A673 (cell line): ENCODE results near the gene REEP6. TPM values are rescaled to one million over a fixed set of nuclear protein-coding genes. Genes with fewer than 3 reads are reported as not detected.

ENCODE experiments used
- BruUV-seq: library from RNA; stranded (reverse); fragments of 400-500 nt; replicated peaks from 2 replicates; lab custom pipeline; 2021; lab: Mats Ljungman, UMichigan
- CTCF ChIA-PET: fragments of 300-600 bp; sonication (Branson Sonifier 250); formaldehyde crosslinking; loops from one replicate; lab custom pipeline; 2022; ENCODE audit warnings: antibody characterized with exemption; lab: Charles Lee
- POLR2A ChIA-PET: fragments of 300-600 bp; sonication (Branson Sonifier 250); formaldehyde crosslinking; loops from one replicate; lab custom pipeline; 2022; ENCODE audit warnings: antibody characterized with exemption; ENCODE audit not compliant: low non-redundant PET; lab: Charles Lee
- DNase-seq: peaks from one replicate; pipeline ENCODE4 v3.0.0-alpha.2; 2015; ENCODE audit warnings: low spot score
- H3K27ac ChIP-seq: fragments of 200-600 bp; sonication (generic); 2 replicates; pipeline ENCODE4 v1.5.1; 2016; ENCODE audit warnings: mixed run types, low read depth, mild to moderate bottlenecking, mixed read lengths, antibody characterized with exemption, low read length; ENCODE audit not compliant: poor library complexity, severe bottlenecking
- H3K27me3 ChIP-seq: fragments of 200-600 bp; sonication (generic); replicated peaks from 2 replicates; pipeline ENCODE4 v1.6.1; 2017; ENCODE audit warnings: mixed run types, low read depth, mild to moderate bottlenecking, mixed read lengths, antibody characterized with exemption, low read length; ENCODE audit not compliant: insufficient read depth, poor library complexity
- H3K36me3 ChIP-seq: fragments of 200-600 bp; sonication (generic); 2 replicates; pipeline ENCODE4 v1.6.1; 2016; ENCODE audit warnings: mixed run types, mild to moderate bottlenecking, mixed read lengths, antibody characterized with exemption, low read length; ENCODE audit not compliant: insufficient read depth, poor library complexity, severe bottlenecking
- H3K4me1 ChIP-seq: fragments of 200-600 bp; sonication (generic); 2 replicates; pipeline ENCODE4 v1.6.1; 2017; ENCODE audit warnings: mixed run types, mild to moderate bottlenecking, mixed read lengths, antibody characterized with exemption, low read length; ENCODE audit not compliant: insufficient read depth, poor library complexity, severe bottlenecking
- H3K4me3 ChIP-seq: fragments of 200-600 bp; sonication (generic); 2 replicates; pipeline ENCODE4 v1.5.1; 2016; ENCODE audit warnings: low read depth, mixed run types, mild to moderate bottlenecking, mixed read lengths, low read length; ENCODE audit not compliant: poor library complexity, severe bottlenecking
- H3K9me3 ChIP-seq: fragments of 200-600 bp; sonication (generic); 2 replicates; pipeline ENCODE4 v1.6.1; 2016; ENCODE audit warnings: mixed run types, low read depth, mild to moderate bottlenecking, mixed read lengths, antibody characterized with exemption, low read length; ENCODE audit not compliant: poor library complexity, severe bottlenecking
- CTCF ChIP-seq: fragments of 300-800, 200-600 bp; sonication (generic); conservative IDR thresholded peaks from 2 replicates; pipeline ENCODE4 v1.5.1; 2017; ENCODE audit warnings: low read depth, mild to moderate bottlenecking, antibody characterized with exemption, low read length, moderate library complexity, mixed read lengths
- EZH2 ChIP-seq: fragments of 200-600 bp; sonication (generic); IDR thresholded peaks from 2 replicates; pipeline ENCODE4 v1.6.1; 2017; ENCODE audit warnings: borderline replicate concordance, low read depth, mild to moderate bottlenecking, mixed read lengths, antibody characterized with exemption, low read length; ENCODE audit not compliant: poor library complexity, severe bottlenecking
- intact Hi-C: fragments of 100-400 bp; cut with micrococcal nuclease; formaldehyde crosslinking; loops from one replicate; pipeline ENCODE4 v1.10.0; 2022; ENCODE audit not compliant: unreplicated experiment
- total RNA-seq: library from RNA; stranded (reverse); gene quantifications from 2 replicates; pipeline ENCODE4 v1.2.3, GENCODE V29; 2021

The REEP6 gene
- total RNA-seq, 1 experiment from 2014 or later, result 4.7 TPM

DNA sequence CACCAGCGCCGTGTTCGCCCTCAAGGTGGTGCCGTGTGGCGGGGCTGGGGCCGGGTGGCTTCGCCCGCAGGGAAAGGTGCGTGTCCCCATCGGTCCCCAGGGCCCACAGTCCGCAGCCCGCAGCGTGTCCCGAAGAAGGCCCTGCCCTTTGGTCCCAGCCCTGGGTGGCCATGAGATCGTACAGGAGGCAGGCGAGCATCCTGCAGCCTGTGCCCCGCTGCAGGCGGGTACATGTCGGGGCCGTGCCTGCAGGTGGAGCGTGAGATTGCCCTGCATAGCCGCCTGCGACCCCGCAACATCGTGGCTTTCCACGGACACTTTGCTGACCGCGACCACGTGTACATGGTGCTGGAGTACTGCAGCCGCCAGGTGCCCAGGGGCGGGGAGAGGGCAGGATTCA is 34.4 kb downstream of the REEP6 start:
- CTCF ChIA-PET, result interaction anchor here (0.5 kb wide), 1 partner anchor 1056 kb away, joined by 5 read pairs; no protein-coding TSS in a partner anchor

DNA sequence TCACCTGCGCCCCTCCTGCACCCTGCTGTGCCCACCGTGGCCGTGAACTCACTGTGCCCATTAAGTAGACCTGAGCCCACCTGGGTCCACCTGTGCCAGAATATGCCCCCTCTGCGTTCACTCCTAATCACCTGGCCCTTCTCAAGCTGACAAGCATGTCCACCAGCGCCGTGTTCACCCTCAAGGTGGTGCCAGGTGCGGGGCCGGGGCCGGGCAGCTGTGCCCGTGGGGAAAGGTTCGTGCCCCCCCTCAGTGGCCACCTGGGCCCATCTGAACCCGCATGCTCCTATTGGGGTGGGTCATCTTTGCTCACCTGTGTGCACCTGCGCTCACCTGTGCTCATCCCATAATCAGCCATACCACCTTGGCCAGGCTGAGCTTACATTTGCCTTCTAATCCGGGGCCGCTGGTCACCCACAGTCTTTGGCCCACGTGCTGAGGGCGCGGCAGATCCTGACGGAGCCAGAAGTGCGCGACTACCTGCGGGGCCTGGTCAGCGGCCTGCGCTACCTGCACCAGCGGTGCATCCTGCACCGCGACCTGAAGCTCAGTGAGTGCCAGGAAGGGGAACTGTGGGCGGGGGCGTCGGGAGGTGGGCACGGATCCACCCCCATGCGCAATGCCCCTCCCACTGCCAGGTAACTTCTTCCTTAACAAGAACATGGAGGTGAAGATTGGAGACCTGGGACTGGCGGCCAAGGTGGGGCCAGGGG is 35.2 kb downstream of the REEP6 start:
- POLR2A ChIA-PET, result no interaction called here
- intact Hi-C loops, result no loop called here
- Histone ChIP-seq H3K27me3 (peaks cover 28% of the 10 kb centered on the region), H3K4me1 (peaks cover 4% of the 10 kb centered on the region), H3K9me3 (no peaks in the 10 kb centered on the region), H3K4me3 (no peak overlapping the region), H3K27ac (no peak overlapping the region), H3K36me3 (no peaks in the 10 kb centered on the region)
- DNase-seq, result no peak
- CTCF ChIA-PET, result interaction anchor here (0.5 kb wide), 1 partner anchor 1055 kb away, joined by 5 read pairs; no protein-coding TSS in a partner anchor
- no TSS peak for BruUV-seq
- TF ChIP-seq CTCF, result no peak
- no peak for TF ChIP-seq EZH2

More for the DNA sequence above, 34.4 kb downstream of the REEP6 start:
- no peak for DNase-seq
- Histone ChIP-seq H3K36me3 (no peaks in the 10 kb centered on the region), H3K4me3 (no peak overlapping the region), H3K27me3 (peaks cover 28% of the 10 kb centered on the region), H3K4me1 (peaks cover 4% of the 10 kb centered on the region), H3K27ac (no peak overlapping the region), H3K9me3 (no peaks in the 10 kb centered on the region)
- POLR2A ChIA-PET, result no interaction called here
- intact Hi-C loops, result no loop called here
- no TSS peak for BruUV-seq
- TF ChIP-seq EZH2 (no peak), CTCF (no peak)

GRCh38 chr19:1526979-1527649 is 36.1 kb downstream of the REEP6 start:
- BruUV-seq, result no TSS peak
- no peak for TF ChIP-seq CTCF
- no peak for TF ChIP-seq EZH2
- intact Hi-C loops, result no loop called here
- Histone ChIP-seq H3K4me3 (no peak overlapping the region), H3K27me3 (peaks cover 28% of the 10 kb centered on the region), H3K4me1 (peaks cover 4% of the 10 kb centered on the region), H3K9me3 (no peaks in the 10 kb centered on the region), H3K27ac (no peak overlapping the region), H3K36me3 (no peaks in the 10 kb centered on the region)
- CTCF ChIA-PET, result no interaction called here
- POLR2A ChIA-PET, result no interaction called here
- no peak for DNase-seq
